ENCODE data around the gene KRT79.

DNA sequence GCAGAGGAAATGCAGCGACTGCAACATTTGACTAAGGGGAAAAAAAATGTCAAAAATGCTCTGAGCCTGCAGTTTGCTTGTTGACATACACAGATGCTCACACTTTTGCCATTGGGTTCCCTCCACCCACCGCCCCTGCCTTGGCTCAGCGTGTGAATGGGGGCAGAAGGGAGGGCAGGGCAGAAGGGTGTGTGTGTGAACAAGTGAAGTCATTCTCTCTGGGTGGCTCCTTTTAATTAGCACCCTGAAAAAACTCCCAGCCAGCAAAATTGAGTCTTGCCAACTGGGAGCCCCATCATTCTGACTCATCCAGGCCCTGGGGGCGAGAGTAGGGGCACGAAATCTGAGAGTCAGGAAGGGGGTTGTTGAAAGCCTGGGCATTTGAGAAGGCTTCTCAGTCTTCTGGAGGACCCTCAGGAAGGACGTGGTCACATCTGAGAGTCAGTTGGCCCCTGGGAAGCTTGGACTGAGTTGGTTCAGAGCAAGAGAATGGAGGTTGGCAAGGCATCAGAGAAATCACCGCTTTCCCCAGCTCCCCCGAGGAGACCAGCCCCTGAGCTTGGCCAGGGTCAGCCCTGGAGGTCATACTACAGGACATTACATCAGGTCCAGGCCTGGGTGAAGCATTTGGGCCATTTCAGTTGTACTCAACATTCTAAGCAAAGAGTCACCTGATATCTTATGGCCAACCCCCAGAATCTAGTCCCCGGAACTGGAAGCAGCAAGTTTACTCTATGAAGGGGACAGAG is 37.4 kb upstream of the KRT79 start:
- TF ChIP-seq, protein P1, sequence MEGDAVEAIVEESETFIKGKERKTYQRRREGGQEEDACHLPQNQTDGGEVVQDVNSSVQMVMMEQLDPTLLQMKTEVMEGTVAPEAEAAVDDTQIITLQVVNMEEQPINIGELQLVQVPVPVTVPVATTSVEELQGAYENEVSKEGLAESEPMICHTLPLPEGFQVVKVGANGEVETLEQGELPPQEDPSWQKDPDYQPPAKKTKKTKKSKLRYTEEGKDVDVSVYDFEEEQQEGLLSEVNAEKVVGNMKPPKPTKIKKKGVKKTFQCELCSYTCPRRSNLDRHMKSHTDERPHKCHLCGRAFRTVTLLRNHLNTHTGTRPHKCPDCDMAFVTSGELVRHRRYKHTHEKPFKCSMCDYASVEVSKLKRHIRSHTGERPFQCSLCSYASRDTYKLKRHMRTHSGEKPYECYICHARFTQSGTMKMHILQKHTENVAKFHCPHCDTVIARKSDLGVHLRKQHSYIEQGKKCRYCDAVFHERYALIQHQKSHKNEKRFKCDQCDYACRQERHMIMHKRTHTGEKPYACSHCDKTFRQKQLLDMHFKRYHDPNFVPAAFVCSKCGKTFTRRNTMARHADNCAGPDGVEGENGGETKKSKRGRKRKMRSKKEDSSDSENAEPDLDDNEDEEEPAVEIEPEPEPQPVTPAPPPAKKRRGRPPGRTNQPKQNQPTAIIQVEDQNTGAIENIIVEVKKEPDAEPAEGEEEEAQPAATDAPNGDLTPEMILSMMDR (IDR thresholded peaks at IDR 0.05), result no peak
- no peak for TF ChIP-seq POLR2A (IDR thresholded peaks at IDR 0.05)
